Cerebellar nuclear complex (tissue), 1 donor: ENCODE results near the gene EEF2.

Experiments used
- DNase-seq, 2 experiments: peaks; one replicate each; lab custom pipeline; 2025; lab: John Stamatoyannopoulos, UW

Gene EEF2

GRCh38 chr19:3984584-3984907 is 717 bp downstream of the EEF2 start:
- DNase-seq, result no peak

GRCh38 chr19:3983936-3984583 is 1.2 kb downstream of the EEF2 start:
- DNase-seq, result no peak

GRCh38 chr19:3983542-3983914 is 1.7 kb downstream of the EEF2 start:
- DNase-seq, result no peak

- no peak for DNase-seq
These were observed 2.3 kb downstream of the EEF2 start for GRCh38 chr19:3982701-3983541.

- no peak for DNase-seq
These were observed 3.3 kb downstream of the EEF2 start for GRCh38 chr19:3981736-3982681.

DNA sequence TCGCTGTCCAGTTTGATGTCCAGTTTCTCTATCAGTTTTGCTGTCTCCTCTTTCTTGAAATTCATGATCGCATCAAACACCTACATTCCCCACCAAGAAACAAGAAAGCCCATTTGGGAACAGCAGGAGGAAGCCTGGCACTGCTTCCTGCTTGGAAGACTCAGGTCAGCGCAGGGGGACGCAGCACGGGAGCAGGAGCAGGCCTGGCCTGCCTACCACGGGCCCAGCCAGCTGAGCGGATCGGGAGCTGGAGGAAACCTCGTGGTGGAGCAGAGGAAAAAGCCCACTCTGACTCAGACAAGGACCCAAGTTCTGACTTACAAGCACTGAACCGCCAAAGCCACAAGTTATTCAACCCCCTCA is 3.9 kb downstream of the EEF2 start:
- DNase-seq, result no peak

GRCh38 chr19:3980353-3981251 is 4.7 kb downstream of the EEF2 start:
- DNase-seq, result no peak

DNA sequence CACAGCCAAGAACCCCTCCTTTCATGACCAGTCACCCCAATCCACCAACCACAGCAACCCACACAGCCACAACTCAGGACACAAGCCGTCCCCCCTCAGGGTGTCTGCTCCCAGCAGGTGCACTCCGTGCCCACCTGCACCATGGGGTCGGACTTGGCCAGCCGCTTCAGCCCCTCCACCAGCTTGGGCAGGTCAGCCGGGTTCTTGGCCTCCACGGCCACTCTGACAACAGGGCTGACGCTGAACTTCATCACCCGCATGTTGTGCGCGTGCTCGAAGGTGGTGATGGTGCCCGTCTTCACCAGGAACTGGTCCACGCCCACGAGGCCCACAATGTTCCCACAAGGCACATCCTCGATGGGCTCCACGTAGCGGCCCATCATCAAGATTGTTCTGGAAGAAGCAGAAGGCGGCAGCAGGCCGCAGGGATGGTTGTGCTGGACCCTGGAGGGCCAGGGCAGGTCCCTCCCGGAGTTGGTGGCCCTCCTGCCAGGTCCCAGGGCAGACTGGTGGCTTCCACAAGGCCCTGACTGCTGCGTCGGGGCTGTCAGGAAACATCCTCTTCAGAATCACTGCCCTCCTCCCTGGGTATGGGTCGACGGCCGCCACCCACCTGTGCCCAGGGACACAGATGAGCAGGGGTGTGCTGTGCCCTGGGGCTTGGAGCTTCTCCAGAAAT is 5.5 kb downstream of the EEF2 start:
- no peak for DNase-seq

- no peak for DNase-seq
These were observed 6.0 kb downstream of the EEF2 start for GRCh38 chr19:3979289-3979673.

GRCh38 chr19:3978145-3978544 is 7.1 kb downstream of the EEF2 start:
- no peak for DNase-seq

DNA sequence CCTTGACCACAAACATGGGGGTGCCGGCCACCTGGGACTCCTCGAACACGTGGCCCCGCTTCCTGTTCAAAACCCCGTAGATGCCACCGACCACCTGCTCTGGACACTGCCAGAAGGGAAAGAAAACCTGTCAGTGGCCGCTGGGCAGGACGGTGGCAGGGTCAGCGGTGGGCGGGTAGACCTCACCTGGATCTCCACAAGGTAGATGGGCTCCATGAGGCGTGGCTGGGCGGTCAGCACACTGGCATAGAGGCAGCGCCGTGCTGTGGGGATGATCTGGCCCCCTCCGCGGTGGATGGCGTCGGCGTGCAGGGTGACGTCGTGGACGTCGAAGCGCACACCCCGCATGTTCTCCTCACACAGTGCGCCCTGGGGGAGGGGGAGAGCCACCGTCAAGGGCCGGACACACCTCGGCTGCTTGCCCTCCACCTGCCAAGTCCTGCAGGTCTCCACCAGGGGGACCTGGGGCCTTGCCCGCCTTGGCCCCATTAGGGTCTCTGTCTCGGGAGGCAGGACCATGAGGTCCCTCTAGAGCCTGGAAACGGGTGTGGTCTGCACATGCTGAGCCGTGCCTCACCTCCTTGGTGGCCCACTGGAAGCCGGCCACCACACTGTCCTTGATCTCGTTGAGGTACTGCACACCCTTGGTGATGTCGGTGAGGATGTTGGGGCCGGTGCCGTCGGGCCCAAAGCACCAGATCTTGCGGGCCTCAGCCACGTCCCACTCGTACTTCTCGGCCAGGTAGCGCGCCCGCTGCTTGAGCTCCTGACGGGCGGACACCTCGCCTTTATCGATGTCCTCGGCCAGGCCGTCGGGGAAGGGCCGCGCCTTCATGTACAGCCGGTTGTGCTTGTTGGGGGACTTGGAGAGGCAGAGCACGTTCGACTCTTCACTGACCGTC is 7.8 kb downstream of the EEF2 start:
- no peak for DNase-seq

DNA sequence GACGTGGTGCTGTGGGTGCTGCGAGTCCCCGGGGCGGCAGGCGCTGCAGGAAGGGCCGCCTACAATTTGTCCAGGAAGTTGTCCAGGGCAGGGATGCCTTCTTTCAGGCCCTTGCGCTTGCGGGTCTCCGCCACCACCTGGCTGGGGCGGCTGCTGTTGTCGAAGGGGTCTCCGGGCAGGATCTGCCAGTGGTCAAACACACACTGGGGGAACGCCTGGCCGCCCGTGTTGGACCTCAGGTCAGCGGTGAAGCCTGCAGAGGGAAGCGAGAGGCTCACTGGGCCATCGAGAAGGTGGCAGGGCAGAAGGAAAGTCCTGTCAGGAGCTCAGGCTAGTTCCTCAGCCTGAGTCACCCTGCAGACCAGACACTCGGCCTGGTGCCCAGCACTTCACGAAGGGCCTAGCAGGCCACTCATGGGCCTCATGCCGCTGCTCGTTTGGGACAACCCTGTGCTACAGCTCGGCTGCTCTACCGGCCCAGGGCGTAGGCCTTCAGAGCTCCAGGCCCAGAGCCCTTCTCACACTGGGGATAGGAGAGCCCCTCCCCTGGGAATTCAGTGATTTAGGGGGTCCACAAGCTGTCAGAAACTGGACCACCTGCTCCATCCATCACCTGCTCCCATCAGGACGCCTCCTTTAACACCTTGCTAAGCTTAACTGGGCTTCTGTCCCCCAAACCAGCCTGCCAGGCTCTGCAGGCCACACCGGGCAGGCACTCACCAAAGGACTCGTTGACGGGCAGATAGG is 8.6 kb downstream of the EEF2 start:
- no peak for DNase-seq

DNA sequence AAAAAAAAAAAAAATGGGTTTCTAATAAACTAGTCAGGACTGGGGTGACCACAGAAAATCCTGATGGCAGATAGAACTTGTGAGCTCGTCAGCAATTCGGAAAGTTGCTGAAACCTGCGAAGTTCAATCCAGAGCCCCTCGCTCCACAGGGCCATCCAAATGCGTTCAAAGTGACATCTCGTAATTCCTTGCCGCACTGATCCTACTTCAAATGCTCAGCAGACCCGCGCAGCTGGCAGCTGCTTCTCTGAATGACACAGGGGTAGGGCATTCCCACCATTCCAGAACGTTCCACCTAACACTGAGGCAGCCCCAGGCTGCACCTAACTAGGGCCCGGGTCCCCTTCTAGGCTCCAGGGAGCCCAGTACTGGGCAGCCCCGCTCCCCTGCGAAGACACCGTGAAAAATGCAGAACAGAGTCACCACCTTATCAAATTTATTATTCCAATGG is 9.6 kb downstream of the EEF2 start:
- no peak for DNase-seq

DNA sequence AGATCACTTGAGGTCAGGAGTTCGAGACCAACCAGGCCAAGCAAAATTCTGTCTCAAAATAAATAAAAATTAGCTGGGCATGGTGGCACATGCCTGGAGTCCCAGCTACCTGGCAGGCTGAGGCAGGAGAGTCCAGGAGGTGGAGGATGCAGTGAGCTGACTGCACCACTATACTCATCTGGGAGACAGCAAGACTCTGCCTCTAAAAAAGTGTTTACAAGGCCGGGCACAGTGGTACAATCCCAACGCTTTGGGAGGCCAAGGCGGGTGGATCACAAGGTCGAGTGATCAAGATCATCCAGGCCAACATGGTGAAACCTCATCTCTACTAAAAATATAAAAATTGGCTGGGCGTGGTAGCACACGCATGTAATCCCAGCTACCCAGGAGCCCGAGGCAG is 10.1 kb downstream of the EEF2 start:
- DNase-seq, result no peak

DNA sequence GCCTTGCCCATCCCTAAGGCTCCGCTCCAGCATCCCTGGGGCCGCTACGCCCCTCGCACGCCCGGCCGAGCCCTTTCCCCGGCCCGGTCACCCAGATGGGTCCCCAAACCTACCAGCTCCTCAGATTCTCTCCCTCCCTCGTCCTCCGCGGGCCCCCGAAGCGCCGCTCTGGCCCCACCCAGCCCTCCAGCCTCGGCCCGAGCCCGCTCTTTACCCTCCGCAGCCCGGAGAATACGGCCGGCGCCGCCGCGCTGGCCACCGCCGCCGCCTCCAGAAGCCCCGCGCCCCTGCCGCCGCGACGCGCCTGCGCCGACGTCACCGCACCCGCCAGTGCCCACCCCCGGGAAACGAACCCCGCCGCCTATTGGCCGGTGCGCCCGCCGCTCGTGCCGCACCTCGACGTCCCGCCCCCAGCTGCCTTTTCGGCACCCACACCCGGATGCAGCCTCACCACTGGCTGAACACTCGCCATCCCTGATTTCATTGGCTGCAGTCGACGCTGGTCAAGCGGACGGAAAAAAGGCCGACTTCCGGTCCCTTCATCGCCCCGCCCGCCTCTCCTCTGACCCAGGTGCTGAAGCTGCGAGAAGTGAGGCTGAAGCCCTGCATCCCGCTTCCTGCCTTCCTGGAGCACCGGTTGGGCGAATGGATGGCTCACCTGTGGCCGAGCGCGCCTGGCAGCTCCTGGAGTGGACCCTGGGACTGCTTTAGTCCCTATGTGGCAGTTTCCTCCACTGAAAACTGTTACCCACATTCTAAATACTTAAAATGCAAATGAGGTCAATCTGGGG is 14.3 kb downstream of the EEF2 start, which contains the start of gene DAPK3:
Gene DAPK3, minus strand, starts transcription at position 292 of the 791 bp plus-strand sequence. CDS start 1,364 bp downstream, outside the sequence.
- peak; percentile 82 to 95 for DNase-seq

GRCh38 chr19:3970313-3970807 is 14.9 kb downstream of the EEF2 start:
- DNase-seq, result no peak

DNA sequence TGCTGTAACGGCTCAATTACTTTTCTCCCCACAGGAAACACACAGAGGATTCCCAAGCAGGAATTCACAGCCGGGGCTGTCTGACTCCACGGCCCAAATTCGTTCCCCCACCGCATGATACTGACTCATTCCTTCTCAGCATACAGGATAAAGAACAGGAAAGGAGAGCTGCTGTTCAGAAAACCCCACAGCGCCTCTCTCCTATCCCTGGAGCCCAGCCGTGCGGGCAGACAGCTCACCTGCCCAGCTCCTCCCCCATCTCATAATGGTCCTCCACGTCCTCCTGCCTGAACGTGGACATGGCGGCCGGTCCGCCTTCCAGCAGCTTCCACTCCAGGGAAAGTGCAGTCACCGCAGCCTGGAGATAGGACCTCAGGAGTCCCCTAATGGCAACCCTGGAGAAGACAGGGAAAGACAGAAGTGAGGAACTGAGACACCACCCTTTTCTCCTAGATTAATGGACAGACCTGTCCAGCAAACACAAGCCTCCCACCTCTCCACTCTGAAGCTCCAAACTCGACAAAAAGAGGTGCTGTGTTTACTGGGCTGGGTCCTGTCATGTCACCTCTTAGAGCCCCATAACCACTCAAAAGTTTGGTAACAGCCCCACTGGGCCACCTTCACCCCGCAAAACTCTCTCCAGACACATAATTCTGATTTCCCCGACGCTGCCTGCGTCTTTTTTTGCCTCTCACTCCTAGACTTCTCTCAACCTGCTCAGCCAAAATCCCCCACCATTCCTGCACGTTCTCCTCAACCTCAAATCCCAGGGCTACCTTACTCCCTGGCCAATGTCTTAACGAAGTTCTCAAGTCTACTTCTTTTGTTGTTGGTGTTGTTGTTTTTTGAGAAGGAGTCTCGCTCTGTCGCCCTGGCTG is 15.6 kb downstream of the EEF2 start:
- no peak for DNase-seq
